ENCODE data around the gene THYN1. TPM values are rescaled to one million over a fixed set of nuclear protein-coding genes. Genes with fewer than 3 reads are reported as not detected.
A peak's percentile ranks its signal among the peaks of the same experiment; 100 is the strongest.
"Not testable (repeated sequence)": the region's sequence is repeated elsewhere in the genome, so short reads cannot be mapped to it uniquely, and the experiment has no call there.

The THYN1 gene
- total RNA-seq, 4 donors from 2014 or later: 12.7 to 27.8 (median 17.2) TPM

DNA sequence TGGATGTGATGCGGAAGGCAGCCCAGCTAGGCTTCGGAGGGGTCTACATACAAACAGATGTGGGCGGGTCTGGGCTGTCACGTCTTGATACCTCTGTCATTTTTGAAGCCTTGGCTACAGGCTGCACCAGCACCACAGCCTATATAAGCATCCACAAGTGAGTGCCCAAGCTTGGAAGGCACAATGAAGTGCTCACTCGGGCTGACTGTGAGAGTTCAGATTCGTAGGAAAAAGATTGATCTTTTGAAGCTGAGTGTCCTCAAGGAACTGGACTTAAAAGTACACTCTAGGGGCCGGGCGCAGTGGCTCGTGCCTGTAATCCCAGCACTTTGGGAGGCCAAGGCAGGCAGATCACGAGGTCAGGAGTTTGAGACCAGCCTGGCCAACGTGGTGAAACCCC is 3.9 kb upstream of the THYN1 start:
- TF ChIP-seq, protein P1, sequence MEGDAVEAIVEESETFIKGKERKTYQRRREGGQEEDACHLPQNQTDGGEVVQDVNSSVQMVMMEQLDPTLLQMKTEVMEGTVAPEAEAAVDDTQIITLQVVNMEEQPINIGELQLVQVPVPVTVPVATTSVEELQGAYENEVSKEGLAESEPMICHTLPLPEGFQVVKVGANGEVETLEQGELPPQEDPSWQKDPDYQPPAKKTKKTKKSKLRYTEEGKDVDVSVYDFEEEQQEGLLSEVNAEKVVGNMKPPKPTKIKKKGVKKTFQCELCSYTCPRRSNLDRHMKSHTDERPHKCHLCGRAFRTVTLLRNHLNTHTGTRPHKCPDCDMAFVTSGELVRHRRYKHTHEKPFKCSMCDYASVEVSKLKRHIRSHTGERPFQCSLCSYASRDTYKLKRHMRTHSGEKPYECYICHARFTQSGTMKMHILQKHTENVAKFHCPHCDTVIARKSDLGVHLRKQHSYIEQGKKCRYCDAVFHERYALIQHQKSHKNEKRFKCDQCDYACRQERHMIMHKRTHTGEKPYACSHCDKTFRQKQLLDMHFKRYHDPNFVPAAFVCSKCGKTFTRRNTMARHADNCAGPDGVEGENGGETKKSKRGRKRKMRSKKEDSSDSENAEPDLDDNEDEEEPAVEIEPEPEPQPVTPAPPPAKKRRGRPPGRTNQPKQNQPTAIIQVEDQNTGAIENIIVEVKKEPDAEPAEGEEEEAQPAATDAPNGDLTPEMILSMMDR (IDR thresholded peaks at IDR 0.05 in 4 of 5, conservative IDR thresholded peaks at IDR 0.05 in 1 of 5): no peak
- no peaks in the 10 kb centered on the region for H3K27me3 ChIP-seq
- no peak for DNase-seq
- no peak overlapping the region for H3K27ac ChIP-seq
- intact Hi-C loops (cut with DNase I; ENCODE audit: low total_unique reads): no loop called here
- ATAC-seq: no peak
- peaks cover 22 to 25% of the 10 kb centered on the region in 2 donors for H3K4me1 ChIP-seq
- peaks cover 0 to 53% of the 10 kb centered on the region in 2 donors for H3K36me3 ChIP-seq
- H3K4me3 ChIP-seq: no peak overlapping the region
- no peaks in the 10 kb centered on the region for H3K9me3 ChIP-seq
- in situ Hi-C loops (cut with MboI; ENCODE audit: low sequenced_read_pairs in 4 of 4): no loop called here

DNA sequence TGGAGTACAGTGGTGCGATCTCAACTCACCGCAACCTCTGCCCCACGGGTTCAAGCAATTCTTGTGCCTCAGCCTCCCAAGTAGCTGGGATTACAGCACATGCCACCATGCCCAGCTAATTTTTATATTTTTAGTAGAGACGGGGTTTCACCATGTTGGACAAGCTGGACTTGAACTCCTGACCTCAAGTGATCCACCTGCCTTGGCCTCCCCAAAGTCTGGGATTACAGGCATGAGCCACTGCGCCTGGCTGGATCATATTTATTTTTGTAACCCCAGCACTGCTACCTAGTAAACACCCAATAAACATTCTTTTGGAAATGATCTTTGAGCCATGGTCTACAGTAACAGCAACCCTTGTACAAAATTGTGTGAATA is 2.0 kb upstream of the THYN1 start:
- not testable (repeated sequence) for ATAC-seq

DNA sequence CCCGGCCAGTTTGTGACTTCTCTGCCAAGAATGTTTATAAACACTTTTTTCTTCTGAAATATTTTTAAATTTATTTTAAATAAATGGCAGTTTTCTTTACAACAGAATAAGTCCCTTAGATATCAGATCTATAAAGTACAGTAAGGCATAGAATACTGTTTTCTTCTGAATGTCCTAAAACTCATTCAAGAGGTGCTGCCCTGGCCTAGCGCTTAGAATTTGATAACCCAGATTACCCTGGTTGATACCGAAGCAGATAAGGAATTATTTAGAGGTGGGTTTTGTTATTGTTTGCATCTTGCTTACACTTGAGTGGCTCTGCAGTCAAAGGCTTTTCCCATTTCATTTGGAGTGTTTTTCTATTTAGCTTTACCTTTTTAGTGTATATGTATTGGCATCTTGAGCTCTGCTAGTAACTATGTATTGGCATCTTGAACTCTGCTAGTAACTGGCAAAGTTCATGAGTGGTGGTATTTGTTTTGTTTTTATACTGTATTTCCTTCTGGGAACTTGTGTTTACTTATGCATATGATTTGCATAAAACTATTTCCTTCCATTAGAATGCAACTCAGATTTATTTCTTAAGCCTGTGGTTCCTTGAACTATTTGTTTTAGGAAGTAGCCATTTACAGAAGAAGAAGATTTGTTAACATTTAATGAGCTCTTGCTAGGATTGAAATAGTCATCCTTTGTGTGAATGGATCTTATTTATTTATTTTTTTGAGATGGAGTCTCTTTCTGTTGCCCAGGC is 1.5 kb upstream of the THYN1 start:
- Histone ChIP-seq H3K27me3 (no peaks in the 10 kb centered on the region), H3K27ac (peak overlapping the region in 1 of 4 donors; percentile 80), H3K36me3 (peaks cover 0 to 46% of the 10 kb centered on the region in 2 donors), H3K9me3 (no peaks in the 10 kb centered on the region), H3K4me3 (peak overlapping the region; percentile 95 to 100 (median 96)), H3K4me1 (peaks cover 24 to 30% of the 10 kb centered on the region in 2 donors)
- intact Hi-C loops (cut with DNase I; ENCODE audit: low total_unique reads): loop anchor here (5.0 kb wide), 1 partner anchor 207 kb away; no protein-coding TSS in a partner anchor
- no peak for ATAC-seq
- TF ChIP-seq POLR2A (IDR thresholded peaks at IDR 0.05): no peak
- TF ChIP-seq, protein P1 (IDR thresholded peaks at IDR 0.05 in 4 of 5, conservative IDR thresholded peaks at IDR 0.05 in 1 of 5): no peak
- in situ Hi-C loops (cut with MboI; ENCODE audit: low sequenced_read_pairs in 4 of 4): no loop called here
- DNase-seq: no peak

More for the DNA sequence above, 2.0 kb upstream of the THYN1 start:
- H3K4me3 ChIP-seq; H3K27me3 ChIP-seq; intact Hi-C loops (cut with DNase I; ENCODE audit: low total_unique reads); in situ Hi-C loops (cut with MboI; ENCODE audit: low sequenced_read_pairs in 4 of 4); DNase-seq; H3K27ac ChIP-seq; H3K9me3 ChIP-seq: not testable (repeated sequence)
- Histone ChIP-seq H3K36me3 (peaks cover 0 to 46% of the 10 kb centered on the region in 2 donors), H3K4me1 (peaks cover 24 to 30% of the 10 kb centered on the region in 2 donors)

DNA sequence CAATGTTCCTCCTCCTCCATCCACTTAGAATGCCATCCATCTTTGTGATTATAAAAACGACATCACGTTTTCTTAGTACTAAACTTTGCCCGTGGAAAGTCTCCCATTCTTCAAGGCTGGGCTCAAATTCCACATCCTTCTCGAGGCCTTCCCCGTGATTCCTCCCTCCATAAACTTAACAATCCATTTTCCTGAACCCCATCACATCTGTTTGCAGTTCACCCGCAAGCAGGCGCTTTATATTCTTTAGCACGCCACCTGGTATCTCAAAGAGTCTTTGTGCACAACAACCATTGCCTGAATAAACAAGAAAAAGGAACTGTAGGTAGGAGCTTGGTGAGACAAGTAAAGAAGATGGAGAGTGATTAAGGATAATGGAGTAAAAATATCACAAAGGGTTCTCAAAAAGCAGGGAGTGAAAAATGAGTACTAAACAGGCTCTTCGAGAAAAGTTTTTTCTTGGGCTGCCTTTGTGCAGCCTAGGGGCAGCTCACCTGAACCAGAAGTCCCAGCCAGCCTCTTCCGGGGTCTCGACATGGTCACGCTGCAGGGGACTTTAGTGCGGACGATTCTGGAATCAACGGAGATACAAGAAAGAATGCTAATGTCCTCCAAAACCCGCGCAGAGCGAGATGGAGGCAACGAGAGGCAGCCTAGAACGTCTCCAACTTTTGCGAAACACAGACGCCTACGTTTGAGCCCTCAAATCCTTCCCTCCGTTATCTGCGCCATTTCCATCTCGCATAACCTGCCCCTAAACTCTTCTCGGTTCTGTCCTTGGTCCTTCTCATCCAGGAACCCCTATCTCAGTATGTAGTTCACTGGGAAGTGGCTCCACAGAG is 585 bp downstream of the THYN1 start:
- DNase-seq: peak in 1 of 2 donors; percentile 18
- Histone ChIP-seq H3K36me3 (peaks cover 0 to 51% of the 10 kb centered on the region in 2 donors), H3K9me3 (no peaks in the 10 kb centered on the region), H3K4me1 (peaks cover 24 to 30% of the 10 kb centered on the region in 2 donors), H3K4me3 (peak overlapping the region; percentile 95 to 100 (median 96)), H3K27ac (peak overlapping the region; percentile 70 to 87 (median 82)), H3K27me3 (no peaks in the 10 kb centered on the region)
- in situ Hi-C loops (cut with MboI; ENCODE audit: low sequenced_read_pairs in 4 of 4) (no loop called here), intact Hi-C loops (cut with DNase I; ENCODE audit: low total_unique reads) (loop anchor here (1.0 to 5.0 kb wide), 3 partner anchors 28 to 205 kb away; partner anchors contain the start of genes GLB1L2 and VPS26B)
- TF ChIP-seq, protein P1 (IDR thresholded peaks at IDR 0.05 in 4 of 5, conservative IDR thresholded peaks at IDR 0.05 in 1 of 5): no peak
- TF ChIP-seq POLR2A (IDR thresholded peaks at IDR 0.05): no peak
- peak; percentile 55 to 67 for ATAC-seq

DNA sequence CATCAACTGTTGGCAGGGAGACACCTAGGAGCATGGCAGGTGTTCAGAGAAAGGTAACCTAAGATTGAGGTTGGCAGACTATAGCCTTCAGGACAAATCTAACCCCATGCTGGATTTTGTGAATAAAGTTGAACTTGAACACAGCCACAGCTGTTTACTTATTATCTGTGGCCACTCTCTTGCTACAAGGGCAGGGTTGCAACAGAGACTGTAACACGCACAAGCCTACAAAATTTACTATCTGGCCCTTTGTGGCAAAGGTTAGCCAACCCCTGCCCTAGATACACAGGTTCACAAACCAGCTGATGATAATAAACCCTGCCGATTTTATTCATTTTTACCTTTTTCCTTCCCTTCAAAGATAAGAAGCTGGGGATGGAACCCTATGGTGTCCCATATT is 2.5 kb downstream of the THYN1 start:
- peaks cover 0 to 58% of the 10 kb centered on the region in 2 donors for H3K36me3 ChIP-seq
- no peak for TF ChIP-seq POLR2A (IDR thresholded peaks at IDR 0.05)
- TF ChIP-seq, protein P1 (IDR thresholded peaks at IDR 0.05 in 4 of 5, conservative IDR thresholded peaks at IDR 0.05 in 1 of 5): no peak
- intact Hi-C loops (cut with DNase I; ENCODE audit: low total_unique reads) (loop anchor here (5.0 kb wide), 1 partner anchor 203 kb away; no protein-coding TSS in a partner anchor), in situ Hi-C loops (cut with MboI; ENCODE audit: low sequenced_read_pairs in 4 of 4) (no loop called here)
- no peak overlapping the region for H3K4me3 ChIP-seq
- H3K4me1 ChIP-seq: peaks cover 24 to 26% of the 10 kb centered on the region in 2 donors
- H3K27ac ChIP-seq: no peak overlapping the region
- DNase-seq (no peak), ATAC-seq (no peak)
- no peaks in the 10 kb centered on the region for H3K9me3 ChIP-seq
- H3K27me3 ChIP-seq: no peaks in the 10 kb centered on the region

All from gastrocnemius medialis (tissue), 4 donors.